AG04450 (cell line): ENCODE results near the gene GALNT12. TPM values are rescaled to one million over a fixed set of nuclear protein-coding genes. Genes with fewer than 3 reads are reported as not detected.
A peak's percentile ranks its signal among the peaks of the same experiment; 100 is the strongest.

Source experiments
- CTCF ChIA-PET: fragments of 300-600, 350-600 bp; formaldehyde crosslinking; extraction: SDS; loops from one replicate; lab custom pipeline; 2022; ENCODE audit warnings: antibody characterized with exemption, inconsistent platforms; lab: Charles Lee
- POLR2A ChIA-PET: fragments of 350-600 bp; formaldehyde crosslinking; extraction: SDS; loops from one replicate; lab custom pipeline; 2021; ENCODE audit warnings: antibody characterized with exemption, inconsistent platforms; lab: Yijun Ruan, JAX
- DNase-seq: peaks from one replicate; pipeline ENCODE4 v3.0.0-alpha.2; 2011; ENCODE audit warnings: low read depth, low spot score
- H3K27ac ChIP-seq: one replicate; pipeline ENCODE4 v1.5.1; 2012; ENCODE audit warnings: low read depth, low read length, control low read depth
- H3K27me3 ChIP-seq: one replicate; pipeline ENCODE4 v1.6.0; 2012; ENCODE audit warnings: low read length; ENCODE audit not compliant: control insufficient read depth, insufficient read depth
- H3K4me3 ChIP-seq: 2 replicates; pipeline ENCODE4 v1.5.1; 2011; ENCODE audit warnings: mild to moderate bottlenecking, low read depth, low read length, control low read depth
- H3K9me3 ChIP-seq: 2 replicates; pipeline ENCODE4 v1.5.1; 2012; ENCODE audit warnings: low read length; ENCODE audit not compliant: control insufficient read depth, insufficient read depth
- polyA plus RNA-seq: library from polyadenylated mRNA; depleted of rRNA; stranded (reverse); fragments of >200 nt; gene quantifications from 2 replicates; pipeline ENCODE4 v1.2.3, GENCODE V29; 2011
- TF ChIP-seq, protein P1 (sequence below): IDR thresholded peaks from 2 replicates; pipeline ENCODE4 v1.5.1; 2011; ENCODE audit warnings: low read depth, low read length, control low read depth, inconsistent platforms

The GALNT12 gene
- polyA plus RNA-seq, 1 experiment, result 4.2 TPM

DNA sequence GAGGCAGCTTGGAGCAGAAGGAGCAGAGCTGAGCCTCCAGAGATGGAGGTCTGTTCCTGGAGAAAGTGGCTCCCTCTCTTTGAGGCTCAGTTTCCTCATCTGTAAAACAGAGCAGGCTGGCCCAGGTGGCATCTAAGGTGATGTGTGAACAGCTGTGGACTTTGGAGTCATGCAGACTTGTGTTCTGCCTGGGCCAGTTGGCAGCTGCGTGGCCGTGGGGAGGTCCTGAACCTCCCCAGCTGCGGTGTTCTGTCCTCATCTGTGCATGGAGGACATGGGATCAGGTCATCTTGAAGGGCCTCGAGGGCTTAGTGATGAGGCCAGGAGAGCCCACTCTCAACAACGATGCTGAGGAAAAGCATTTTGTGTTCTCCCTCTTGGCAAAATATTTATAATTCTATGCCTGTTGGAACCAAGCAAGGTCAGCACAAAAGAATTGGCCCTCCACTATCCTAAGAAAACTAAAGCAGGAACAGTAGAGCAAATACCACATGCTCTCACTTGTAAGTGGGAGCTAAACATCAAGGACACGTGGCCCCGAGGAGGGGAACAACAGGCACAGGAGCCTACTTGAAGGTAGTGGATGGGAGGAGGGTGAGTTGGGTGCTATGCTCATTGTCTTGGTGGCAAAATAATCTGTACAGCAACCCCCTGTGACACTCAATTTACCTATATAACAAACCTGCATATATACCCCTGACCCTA lies 73.0 kb downstream of the GALNT12 start:
- Histone ChIP-seq H3K4me3 (no peak overlapping the region), H3K9me3 (no peaks in the 10 kb centered on the region), H3K27me3 (peaks cover 26% of the 10 kb centered on the region), H3K27ac (no peak overlapping the region)
- CTCF ChIA-PET, result no interaction called here
- TF ChIP-seq, protein P1, sequence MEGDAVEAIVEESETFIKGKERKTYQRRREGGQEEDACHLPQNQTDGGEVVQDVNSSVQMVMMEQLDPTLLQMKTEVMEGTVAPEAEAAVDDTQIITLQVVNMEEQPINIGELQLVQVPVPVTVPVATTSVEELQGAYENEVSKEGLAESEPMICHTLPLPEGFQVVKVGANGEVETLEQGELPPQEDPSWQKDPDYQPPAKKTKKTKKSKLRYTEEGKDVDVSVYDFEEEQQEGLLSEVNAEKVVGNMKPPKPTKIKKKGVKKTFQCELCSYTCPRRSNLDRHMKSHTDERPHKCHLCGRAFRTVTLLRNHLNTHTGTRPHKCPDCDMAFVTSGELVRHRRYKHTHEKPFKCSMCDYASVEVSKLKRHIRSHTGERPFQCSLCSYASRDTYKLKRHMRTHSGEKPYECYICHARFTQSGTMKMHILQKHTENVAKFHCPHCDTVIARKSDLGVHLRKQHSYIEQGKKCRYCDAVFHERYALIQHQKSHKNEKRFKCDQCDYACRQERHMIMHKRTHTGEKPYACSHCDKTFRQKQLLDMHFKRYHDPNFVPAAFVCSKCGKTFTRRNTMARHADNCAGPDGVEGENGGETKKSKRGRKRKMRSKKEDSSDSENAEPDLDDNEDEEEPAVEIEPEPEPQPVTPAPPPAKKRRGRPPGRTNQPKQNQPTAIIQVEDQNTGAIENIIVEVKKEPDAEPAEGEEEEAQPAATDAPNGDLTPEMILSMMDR, result no peak
- POLR2A ChIA-PET, result no interaction called here
- no peak for DNase-seq

DNA sequence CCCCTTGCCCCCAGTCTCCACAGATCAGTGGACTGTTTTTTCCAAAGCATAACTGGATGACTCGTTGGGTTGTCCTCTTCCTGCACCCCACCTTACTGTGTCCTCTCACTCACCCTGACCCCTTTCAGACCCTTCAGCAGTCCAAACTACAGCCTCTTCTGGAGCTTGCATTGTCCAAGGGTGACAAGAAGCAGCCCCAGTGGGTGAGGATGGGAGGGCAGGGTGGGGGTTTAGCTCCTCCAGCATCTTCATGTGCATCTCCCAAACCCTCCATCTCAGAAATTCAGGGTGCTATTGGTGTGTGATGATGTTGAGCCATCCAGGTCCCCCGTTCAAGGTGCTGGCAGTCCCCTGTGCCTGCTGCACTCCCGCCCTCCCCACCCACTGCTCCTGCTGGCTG lies 73.9 kb downstream of the GALNT12 start:
- H3K27ac ChIP-seq, result no peak overlapping the region
- TF ChIP-seq, protein P1, result no peak
- no peak for DNase-seq
- no peak overlapping the region for H3K4me3 ChIP-seq
- H3K9me3 ChIP-seq, result no peaks in the 10 kb centered on the region
- peaks cover 21% of the 10 kb centered on the region for H3K27me3 ChIP-seq
- ChIA-PET POLR2A (interaction anchor here (0.6 kb wide), 1 partner anchor 149 kb away, joined by 4 read pairs; no protein-coding TSS in a partner anchor), CTCF (no interaction called here)

DNA sequence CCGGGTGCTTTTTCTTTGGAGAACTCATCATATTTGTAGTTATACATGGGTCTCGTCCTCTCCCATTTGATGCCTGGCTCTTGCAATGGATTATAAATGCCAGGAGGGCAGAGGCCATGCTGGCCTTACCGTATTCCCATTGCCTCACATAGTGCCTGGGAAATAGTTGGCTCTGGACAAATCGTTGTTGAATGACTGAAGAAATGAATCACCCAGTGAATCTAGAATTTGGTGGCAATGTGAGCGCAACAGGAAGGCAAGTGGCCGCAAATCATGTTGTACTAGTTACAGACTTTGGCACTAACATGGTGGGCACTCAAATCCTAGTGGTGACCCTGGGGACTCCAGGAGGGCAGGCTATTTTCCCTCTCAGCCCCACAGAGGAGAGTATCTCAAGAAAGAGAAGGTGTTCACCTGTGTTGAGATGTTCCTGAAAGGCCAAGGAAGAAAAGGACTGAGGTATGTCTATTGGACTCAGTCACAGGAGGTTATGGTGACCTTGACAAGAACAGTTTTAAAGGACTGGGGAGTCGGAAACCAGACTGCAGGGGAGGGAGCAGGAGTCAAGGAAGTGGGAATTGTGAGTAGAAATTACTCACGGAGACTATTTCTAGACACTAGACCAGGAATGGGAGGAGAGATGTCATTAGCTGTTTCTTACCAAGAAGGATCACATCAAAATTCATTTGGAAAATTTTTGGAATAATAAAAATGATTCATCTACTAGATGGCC lies 74.5 kb downstream of the GALNT12 start:
- TF ChIP-seq, protein P1, result 0 out of 2 replicates have a peak, but pooled peaks have one; percentile 4
- POLR2A ChIA-PET, result no interaction called here
- H3K27ac ChIP-seq, result no peak overlapping the region
- CTCF ChIA-PET, result interaction anchor here (1.5 kb wide), 1 partner anchor 10 kb away, joined by 3 read pairs; no protein-coding TSS in a partner anchor
- no peak for DNase-seq
- no peak overlapping the region for H3K4me3 ChIP-seq
- H3K27me3 ChIP-seq, result peaks cover 22% of the 10 kb centered on the region
- H3K9me3 ChIP-seq, result no peaks in the 10 kb centered on the region

DNA sequence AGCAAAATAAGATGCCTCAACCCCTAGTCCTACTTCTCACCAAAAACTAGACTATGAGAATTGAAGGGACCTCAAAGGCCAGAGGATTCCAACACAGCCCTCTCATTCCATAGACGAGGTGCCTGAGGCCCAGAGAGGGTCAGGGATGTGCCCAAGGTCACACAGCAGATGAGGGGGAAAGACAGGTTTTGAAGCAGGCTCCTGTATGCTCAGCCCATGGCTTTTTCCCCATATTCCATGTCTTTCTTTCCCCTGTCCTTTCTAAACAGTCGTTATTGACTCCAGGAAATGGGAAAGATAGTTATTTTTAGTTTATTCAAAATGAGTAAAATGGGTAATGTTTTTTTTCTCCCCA lies 75.1 kb downstream of the GALNT12 start:
- no peaks in the 10 kb centered on the region for H3K9me3 ChIP-seq
- TF ChIP-seq, protein P1, result no peak
- POLR2A ChIA-PET, result no interaction called here
- no peak overlapping the region for H3K4me3 ChIP-seq
- CTCF ChIA-PET, result interaction anchor here (1.5 kb wide), 1 partner anchor 9 kb away, joined by 3 read pairs; no protein-coding TSS in a partner anchor
- H3K27me3 ChIP-seq, result peaks cover 21% of the 10 kb centered on the region
- no peak overlapping the region for H3K27ac ChIP-seq
- no peak for DNase-seq

DNA sequence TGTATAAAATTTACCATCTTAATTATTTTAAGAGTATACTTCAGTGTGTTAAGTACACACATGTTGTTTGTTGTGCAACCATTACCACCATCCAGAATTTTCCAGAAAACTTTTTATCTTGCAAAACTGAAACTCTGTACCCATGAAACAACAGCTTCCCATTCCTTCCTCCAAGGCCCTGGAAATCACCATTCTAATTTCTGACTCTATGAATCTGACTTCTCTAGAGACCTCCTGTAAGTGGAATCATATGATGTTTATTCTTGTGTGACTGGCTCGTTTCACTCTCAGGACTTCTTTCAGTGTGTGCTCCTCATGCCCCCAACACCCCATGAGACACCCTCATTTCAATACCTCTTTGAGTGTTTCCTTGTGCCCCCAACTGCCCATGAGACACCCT lies 75.8 kb downstream of the GALNT12 start:
- DNase-seq, result no peak
- Histone ChIP-seq H3K27me3 (peaks cover 21% of the 10 kb centered on the region), H3K4me3 (no peak overlapping the region), H3K27ac (no peak overlapping the region), H3K9me3 (no peaks in the 10 kb centered on the region)
- TF ChIP-seq, protein P1, result no peak
- ChIA-PET POLR2A (no interaction called here), CTCF (interaction anchor here (1.5 kb wide), 1 partner anchor 8 kb away, joined by 3 read pairs; no protein-coding TSS in a partner anchor)
